Stimulated activated CD4-positive, alpha-beta T cell treated with anti-CD3 and anti-CD28 coated beads, TNF-alpha, amount 100 ng/mL, for 4 hours (primary cell): ENCODE data around the gene PTPRN2.
"Not testable (repeated sequence)": the region's sequence is repeated elsewhere in the genome, so short reads cannot be mapped to it uniquely, and the experiment has no call there.

Experiments used
- DNase-seq, 3 experiments: peaks; one replicate each; pipeline ENCODE4 v3.0.0-alpha.2; 2020; ENCODE audit warnings: low read depth in 3 of 3

The PTPRN2 gene

GRCh38 chr7:158322616-158323530, 264.8 kb downstream of the PTPRN2 start:
- no peak for DNase-seq

- no peak for DNase-seq
Measured at GRCh38 chr7:158321936-158322615, 265.5 kb downstream of the PTPRN2 start.

- DNase-seq: no peak
Measured at GRCh38 chr7:158321056-158321700, 266.4 kb downstream of the PTPRN2 start.

GRCh38 chr7:158320328-158320727, 267.3 kb downstream of the PTPRN2 start:
- DNase-seq: no peak

GRCh38 chr7:158318511-158318913, 269.1 kb downstream of the PTPRN2 start:
- DNase-seq: no peak

GRCh38 chr7:158317238-158318205, 270.1 kb downstream of the PTPRN2 start:
- no peak for DNase-seq

GRCh38 chr7:158316466-158317031, 271.1 kb downstream of the PTPRN2 start:
- no peak for DNase-seq

GRCh38 chr7:158315881-158316280, 271.7 kb downstream of the PTPRN2 start:
- no peak for DNase-seq

- no peak for DNase-seq
Measured at GRCh38 chr7:158315326-158315725, 272.3 kb downstream of the PTPRN2 start.

GRCh38 chr7:158314394-158314793, 273.2 kb downstream of the PTPRN2 start:
- no peak for DNase-seq

- DNase-seq: no peak
Measured at GRCh38 chr7:158313931-158314330, 273.7 kb downstream of the PTPRN2 start.

- DNase-seq: no peak
Measured at GRCh38 chr7:158312789-158313188, 274.8 kb downstream of the PTPRN2 start.

GRCh38 chr7:158311791-158312190, 275.8 kb downstream of the PTPRN2 start:
- no peak for DNase-seq

GRCh38 chr7:158310924-158311666, 276.5 kb downstream of the PTPRN2 start:
- DNase-seq: no peak

- DNase-seq: no peak
Measured at GRCh38 chr7:158309868-158310763, 277.5 kb downstream of the PTPRN2 start.

GRCh38 chr7:158308001-158308400, 279.6 kb downstream of the PTPRN2 start:
- no peak for DNase-seq

GRCh38 chr7:158304072-158304471, 283.6 kb downstream of the PTPRN2 start:
- not testable (repeated sequence) for DNase-seq

- no peak for DNase-seq
Measured at GRCh38 chr7:158303121-158303520, 284.5 kb downstream of the PTPRN2 start.
